Colon (tissue), 2 donors: ENCODE results near the gene ZNF785.
"Not testable (repeated sequence)": the region's sequence is repeated elsewhere in the genome, so short reads cannot be mapped to it uniquely, and the experiment has no call there.

Experiments used
- FAIRE-seq: peaks from 2 replicates; lab custom pipeline; 2012; peaks lifted over from hg19 to GRCh38; lab: Jason Lieb, UNC
- donor health status: control.
- donor health status: control.

The ZNF785 gene

GRCh38 chr16:30539000-30539964 is 46.2 kb downstream of the ZNF785 start:
- no peak for FAIRE-seq

GRCh38 chr16:30536391-30537024 is 49.0 kb downstream of the ZNF785 start:
- not testable (repeated sequence) for FAIRE-seq

- no peak for FAIRE-seq
Measured at GRCh38 chr16:30535777-30536190, 49.7 kb downstream of the ZNF785 start.

GRCh38 chr16:30535106-30535776 is 50.3 kb downstream of the ZNF785 start:
- no peak for FAIRE-seq

GRCh38 chr16:30534368-30535105 is 51.0 kb downstream of the ZNF785 start, which contains the start of gene ZNF747:
ZNF747 (minus strand) TSS chr16:30534858; CDS start chr16:30534679, 179 bp downstream.
- FAIRE-seq, result no peak

GRCh38 chr16:30533748-30534367 is 51.6 kb downstream of the ZNF785 start:
- FAIRE-seq, result no peak

GRCh38 chr16:30533146-30533522 is 52.4 kb downstream of the ZNF785 start:
- FAIRE-seq, result no peak

GRCh38 chr16:30532285-30533145 is 53.0 kb downstream of the ZNF785 start:
- no peak for FAIRE-seq
